Body of pancreas (tissue), 4 donors: Measurements from ENCODE around the gene CISTR. TPM values are rescaled to one million over a fixed set of nuclear protein-coding genes. Genes with fewer than 3 reads are reported as not detected.

Source experiments
- ATAC-seq: fragments of 150-250 bp; one replicate; pipeline ENCODE4 v1.9.1; 2016
- DNase-seq, 4 donors: peaks; one replicate each; pipeline ENCODE4 v3.0.0-alpha.2; 2019
- H3K27ac ChIP-seq, 4 donors: fragments of 200-600 bp; sonication (generic); 1 replicate in 3 of 4; 2 replicates in 1 of 4; pipeline versions ENCODE4 v1.5.1 to v1.6.1; 2016 to 2019; ENCODE audit warnings: mild to moderate bottlenecking in 1 of 4, mixed read lengths in 1 of 4, moderate library complexity in 1 of 4
- H3K27me3 ChIP-seq, 2 donors: fragments of 200-600 bp; sonication (generic); one replicate each; pipeline ENCODE4 v1.6.0; 2016; ENCODE audit warnings: mild to moderate bottlenecking in 1 of 2
- H3K36me3 ChIP-seq, 2 donors: fragments of 200-600 bp; sonication (generic); replicated peaks in 1 of 2; 2 replicates each; pipeline ENCODE4 v1.5.1; 2016; ENCODE audit warnings: low read depth in 2 of 2; ENCODE audit not compliant: insufficient read depth in 1 of 2
- H3K4me1 ChIP-seq: fragments of 200-600 bp; sonication (generic); one replicate; pipeline ENCODE4 v1.6.0; 2016
- H3K4me3 ChIP-seq, 2 donors: fragments of 200-600 bp; sonication (generic); 1 replicate in 1 of 2; 2 replicates in 1 of 2; pipeline ENCODE4 v1.5.1; 2016 to 2019
- H3K9me3 ChIP-seq, 3 donors: fragments of 200-600 bp; sonication (generic); 1 replicate in 2 of 3; 2 replicates in 1 of 3; pipeline ENCODE4 v1.5.1; 2016
- CTCF ChIP-seq, 7 experiments: fragments of 450-650 bp in 4 of 7; fragments of 200-600 bp in 3 of 7; sonication (generic) in 3 of 7; IDR thresholded peaks; one replicate each; pipeline ENCODE4 v1.5.1; 2016 to 2019; ENCODE audit warnings: antibody characterized with exemption in 7 of 7
- POLR2A ChIP-seq, 3 donors: fragments of 450-650 bp; IDR thresholded peaks; one replicate each; pipeline ENCODE4 v1.6.1; 2016; ENCODE audit warnings: antibody characterized with exemption in 3 of 3, mild to moderate bottlenecking in 2 of 3
- WGBS, 2 donors: methylation state at CpG; one replicate each; pipeline ENCODE4 v1.1.5; 2017; 5-methylcytosine and 5-hydroxymethylcytosine counted together
- intact Hi-C: fragments of 100-400 bp; cut with DNase I; formaldehyde crosslinking; loops from one replicate; pipeline ENCODE4 v1.15.1; 2023
- total RNA-seq, 2 donors: library from RNA; depleted of rRNA; stranded (reverse); fragments of >200 nt; gene quantifications; one replicate each; pipeline ENCODE4 v1.1.0, GENCODE V29; 2016

Gene CISTR
- not detected for total RNA-seq

- DNase-seq (peak in 2 of 4 donors; percentile 32 to 49), ATAC-seq (peak; percentile 59)
- peak in 1 of 7 experiments; percentile 10 for TF ChIP-seq CTCF (IDR thresholded peaks at IDR 0.05)
- peak; percentile 12 to 58 (median 44) for TF ChIP-seq POLR2A (IDR thresholded peaks at IDR 0.05)
- H3K27me3 ChIP-seq, result peaks cover 0 to 6% of the 10 kb centered on the region in 2 donors
- peak within 1 kb of the TSS in 3 of 4 donors; percentile 49 to 54 (median 51) for H3K27ac ChIP-seq
- 9 to 27% methylated on average over 39 to 61 of the region's 76 CpGs for WGBS, 2 donors
- H3K9me3 ChIP-seq, result no peaks in the 10 kb centered on the region
- no peaks in the 10 kb centered on the region for H3K36me3 ChIP-seq
- peaks cover 18% of the 10 kb centered on the region for H3K4me1 ChIP-seq
- intact Hi-C loops, result no loop called here
- H3K4me3 ChIP-seq, result peak within 1 kb of the TSS in 1 of 2 donors; percentile 12
Observed at GRCh38 chr12:53751336-53752191, at the start of gene CISTR. Gene CISTR, minus strand, starts transcription at chr12:53751979.

GRCh38 chr12:53798575-53798974, 46.8 kb upstream of the CISTR start:
- no peak for DNase-seq
- 58 to 69% methylated on average over 2 of the region's 2 CpGs for WGBS, 2 donors
- intact Hi-C loops, result no loop called here
- ATAC-seq, result no peak
- no peaks in the 10 kb centered on the region for H3K27me3 ChIP-seq
- H3K4me3 ChIP-seq, result no peak overlapping the region
- H3K9me3 ChIP-seq, result no peaks in the 10 kb centered on the region
- no peaks in the 10 kb centered on the region for H3K36me3 ChIP-seq
- H3K27ac ChIP-seq, result no peak overlapping the region
- no peaks in the 10 kb centered on the region for H3K4me1 ChIP-seq
- no peak for TF ChIP-seq POLR2A (IDR thresholded peaks at IDR 0.05)
- no peak for TF ChIP-seq CTCF (IDR thresholded peaks at IDR 0.05)

GRCh38 chr12:53795927-53796326, 44.1 kb upstream of the CISTR start:
- no peaks in the 10 kb centered on the region for H3K27me3 ChIP-seq
- intact Hi-C loops, result no loop called here
- H3K4me3 ChIP-seq, result no peak overlapping the region
- H3K4me1 ChIP-seq, result no peaks in the 10 kb centered on the region
- 38 to 45% methylated on average over 6 of the region's 6 CpGs for WGBS, 2 donors
- no peak for TF ChIP-seq CTCF (IDR thresholded peaks at IDR 0.05)
- TF ChIP-seq POLR2A (IDR thresholded peaks at IDR 0.05), result no peak
- H3K27ac ChIP-seq, result no peak overlapping the region
- no peak for ATAC-seq
- H3K36me3 ChIP-seq, result no peaks in the 10 kb centered on the region
- DNase-seq, result no peak
- H3K9me3 ChIP-seq, result no peaks in the 10 kb centered on the region

GRCh38 chr12:53793221-53793620, 41.4 kb upstream of the CISTR start:
- no peak for ATAC-seq
- WGBS, 2 donors, result 24 to 39% methylated on average over 2 of the region's 2 CpGs
- Histone ChIP-seq H3K36me3 (no peaks in the 10 kb centered on the region), H3K27me3 (no peaks in the 10 kb centered on the region), H3K9me3 (no peaks in the 10 kb centered on the region), H3K4me3 (no peak overlapping the region), H3K27ac (no peak overlapping the region), H3K4me1 (no peaks in the 10 kb centered on the region)
- DNase-seq, result no peak
- intact Hi-C loops, result no loop called here
- TF ChIP-seq POLR2A (IDR thresholded peaks at IDR 0.05) (no peak), CTCF (IDR thresholded peaks at IDR 0.05) (no peak)
